ENCODE measurements around the gene SLC4A2.

The SLC4A2 gene

DNA sequence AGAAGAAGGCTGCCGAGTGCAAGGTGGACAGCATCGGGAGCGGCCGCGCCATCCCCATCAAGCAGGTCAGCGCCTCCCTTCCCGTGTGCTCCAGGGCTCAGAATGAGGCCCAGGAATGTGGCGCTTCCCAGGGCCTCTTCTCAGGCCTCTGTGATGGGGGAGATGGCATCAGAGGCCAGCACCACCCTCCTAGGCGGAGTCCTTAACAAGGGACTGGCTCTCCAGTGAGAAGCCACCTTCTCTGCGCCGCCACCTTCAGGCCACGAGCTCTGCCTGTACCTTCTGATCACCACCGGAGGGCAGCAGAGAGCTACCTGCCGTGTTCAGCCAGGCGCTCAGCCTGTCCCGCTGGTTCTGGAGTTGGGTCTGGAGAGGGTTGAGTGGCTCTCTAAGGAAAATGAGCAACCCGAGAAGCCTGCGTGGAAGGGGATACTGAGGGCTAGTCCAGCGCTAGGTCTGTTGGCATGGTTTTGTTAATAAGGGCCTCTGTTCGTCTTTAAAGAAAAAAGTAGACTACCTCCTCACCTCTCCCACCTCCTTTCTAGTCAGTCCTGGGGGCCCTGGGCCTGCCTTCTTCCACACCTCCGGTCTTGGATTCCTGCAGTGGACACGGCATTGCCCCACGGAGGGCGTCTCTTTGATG is 64.6 kb downstream of the SLC4A2 start (continued):
- TF ChIP-seq, protein P1, sequence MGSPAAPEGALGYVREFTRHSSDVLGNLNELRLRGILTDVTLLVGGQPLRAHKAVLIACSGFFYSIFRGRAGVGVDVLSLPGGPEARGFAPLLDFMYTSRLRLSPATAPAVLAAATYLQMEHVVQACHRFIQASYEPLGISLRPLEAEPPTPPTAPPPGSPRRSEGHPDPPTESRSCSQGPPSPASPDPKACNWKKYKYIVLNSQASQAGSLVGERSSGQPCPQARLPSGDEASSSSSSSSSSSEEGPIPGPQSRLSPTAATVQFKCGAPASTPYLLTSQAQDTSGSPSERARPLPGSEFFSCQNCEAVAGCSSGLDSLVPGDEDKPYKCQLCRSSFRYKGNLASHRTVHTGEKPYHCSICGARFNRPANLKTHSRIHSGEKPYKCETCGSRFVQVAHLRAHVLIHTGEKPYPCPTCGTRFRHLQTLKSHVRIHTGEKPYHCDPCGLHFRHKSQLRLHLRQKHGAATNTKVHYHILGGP (tag by site-specific recombination; IDR thresholded peaks at IDR 0.05) = no peak
- TF ChIP-seq ZNF138 (tag by site-specific recombination; IDR thresholded peaks at IDR 0.05; ENCODE audit: borderline replicate concordance) = no peak
- TF ChIP-seq SP2 (tag by site-specific recombination; IDR thresholded peaks at IDR 0.05) = no peak
- TF ChIP-seq KLF7 (tag by site-specific recombination; IDR thresholded peaks at IDR 0.05; ENCODE audit: borderline replicate concordance) = 0 out of 2 replicates have a peak, but pooled peaks have one; percentile 8
- TF ChIP-seq, protein P2, sequence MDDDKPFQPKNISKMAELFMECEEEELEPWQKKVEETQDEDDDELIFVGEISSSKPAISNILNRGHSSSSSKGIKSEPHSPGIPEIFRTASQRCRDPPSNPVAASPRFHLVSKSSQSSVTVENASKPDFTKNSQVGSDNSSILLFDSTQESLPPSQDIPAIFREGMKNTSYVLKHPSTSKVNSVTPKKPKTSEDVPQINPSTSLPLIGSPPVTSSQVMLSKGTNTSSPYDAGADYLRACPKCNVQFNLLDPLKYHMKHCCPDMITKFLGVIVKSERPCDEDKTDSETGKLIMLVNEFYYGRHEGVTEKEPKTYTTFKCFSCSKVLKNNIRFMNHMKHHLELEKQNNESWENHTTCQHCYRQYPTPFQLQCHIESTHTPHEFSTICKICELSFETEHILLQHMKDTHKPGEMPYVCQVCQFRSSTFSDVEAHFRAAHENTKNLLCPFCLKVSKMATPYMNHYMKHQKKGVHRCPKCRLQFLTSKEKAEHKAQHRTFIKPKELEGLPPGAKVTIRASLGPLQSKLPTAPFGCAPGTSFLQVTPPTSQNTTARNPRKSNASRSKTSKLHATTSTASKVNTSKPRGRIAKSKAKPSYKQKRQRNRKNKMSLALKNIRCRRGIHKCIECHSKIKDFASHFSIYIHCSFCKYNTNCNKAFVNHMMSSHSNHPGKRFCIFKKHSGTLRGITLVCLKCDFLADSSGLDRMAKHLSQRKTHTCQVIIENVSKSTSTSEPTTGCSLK (tag by site-specific recombination; IDR thresholded peaks at IDR 0.05) = no peak
- TF ChIP-seq ZNF350 (tag by site-specific recombination; IDR thresholded peaks at IDR 0.05) = no peak
- TF ChIP-seq ZNF624 (tag by site-specific recombination; IDR thresholded peaks at IDR 0.05) = no peak
- TF ChIP-seq GLI4 (tag by site-specific recombination; IDR thresholded peaks at IDR 0.05) = no peak
- TF ChIP-seq, protein P3, sequence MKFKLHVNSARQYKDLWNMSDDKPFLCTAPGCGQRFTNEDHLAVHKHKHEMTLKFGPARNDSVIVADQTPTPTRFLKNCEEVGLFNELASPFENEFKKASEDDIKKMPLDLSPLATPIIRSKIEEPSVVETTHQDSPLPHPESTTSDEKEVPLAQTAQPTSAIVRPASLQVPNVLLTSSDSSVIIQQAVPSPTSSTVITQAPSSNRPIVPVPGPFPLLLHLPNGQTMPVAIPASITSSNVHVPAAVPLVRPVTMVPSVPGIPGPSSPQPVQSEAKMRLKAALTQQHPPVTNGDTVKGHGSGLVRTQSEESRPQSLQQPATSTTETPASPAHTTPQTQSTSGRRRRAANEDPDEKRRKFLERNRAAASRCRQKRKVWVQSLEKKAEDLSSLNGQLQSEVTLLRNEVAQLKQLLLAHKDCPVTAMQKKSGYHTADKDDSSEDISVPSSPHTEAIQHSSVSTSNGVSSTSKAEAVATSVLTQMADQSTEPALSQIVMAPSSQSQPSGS (tag by site-specific recombination; IDR thresholded peaks at IDR 0.05; ENCODE audit: low read depth) = no peak
- TF ChIP-seq, protein P4, sequence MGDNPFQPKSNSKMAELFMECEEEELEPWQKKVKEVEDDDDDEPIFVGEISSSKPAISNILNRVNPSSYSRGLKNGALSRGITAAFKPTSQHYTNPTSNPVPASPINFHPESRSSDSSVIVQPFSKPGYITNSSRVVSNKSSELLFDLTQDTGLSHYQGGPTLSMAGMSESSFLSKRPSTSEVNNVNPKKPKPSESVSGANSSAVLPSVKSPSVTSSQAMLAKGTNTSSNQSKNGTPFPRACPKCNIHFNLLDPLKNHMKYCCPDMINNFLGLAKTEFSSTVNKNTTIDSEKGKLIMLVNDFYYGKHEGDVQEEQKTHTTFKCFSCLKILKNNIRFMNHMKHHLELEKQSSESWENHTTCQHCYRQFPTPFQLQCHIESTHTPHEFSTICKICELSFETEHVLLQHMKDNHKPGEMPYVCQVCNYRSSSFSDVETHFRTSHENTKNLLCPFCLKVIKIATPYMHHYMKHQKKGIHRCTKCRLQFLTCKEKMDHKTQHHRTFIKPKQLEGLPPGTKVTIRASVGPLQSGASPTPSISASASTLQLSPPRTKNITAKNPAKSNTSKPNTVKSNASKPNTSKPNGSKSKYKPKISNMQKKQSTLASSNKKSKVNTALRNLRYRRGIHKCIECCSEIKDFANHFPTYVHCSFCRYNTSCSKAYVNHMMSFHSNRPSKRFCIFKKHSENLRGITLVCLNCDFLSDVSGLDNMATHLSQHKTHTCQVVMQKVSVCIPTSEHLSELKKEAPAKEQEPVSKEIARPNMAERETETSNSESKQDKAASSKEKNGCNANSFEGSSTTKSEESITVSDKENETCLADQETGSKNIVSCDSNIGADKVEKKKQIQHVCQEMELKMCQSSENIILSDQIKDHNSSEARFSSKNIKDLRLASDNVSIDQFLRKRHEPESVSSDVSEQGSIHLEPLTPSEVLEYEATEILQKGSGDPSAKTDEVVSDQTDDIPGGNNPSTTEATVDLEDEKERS (tag by site-specific recombination; IDR thresholded peaks at IDR 0.05) = no peak
- no peak for TF ChIP-seq ZNF621 (tag by site-specific recombination; IDR thresholded peaks at IDR 0.05)
- no peak for TF ChIP-seq GLI2 (tag by site-specific recombination; IDR thresholded peaks at IDR 0.05; ENCODE audit: borderline replicate concordance, low read depth)
- no peak for TF ChIP-seq ZNF530 (tag by site-specific recombination; IDR thresholded peaks at IDR 0.05; ENCODE audit: low read depth)
- peak; percentile 96 for TF ChIP-seq ZNF600 (tag by site-specific recombination; IDR thresholded peaks at IDR 0.05)
- TF ChIP-seq SETDB1 (IDR thresholded peaks at IDR 0.05; ENCODE audit: insufficient read length, low read length) = no peak
- TF ChIP-seq, protein P5, sequence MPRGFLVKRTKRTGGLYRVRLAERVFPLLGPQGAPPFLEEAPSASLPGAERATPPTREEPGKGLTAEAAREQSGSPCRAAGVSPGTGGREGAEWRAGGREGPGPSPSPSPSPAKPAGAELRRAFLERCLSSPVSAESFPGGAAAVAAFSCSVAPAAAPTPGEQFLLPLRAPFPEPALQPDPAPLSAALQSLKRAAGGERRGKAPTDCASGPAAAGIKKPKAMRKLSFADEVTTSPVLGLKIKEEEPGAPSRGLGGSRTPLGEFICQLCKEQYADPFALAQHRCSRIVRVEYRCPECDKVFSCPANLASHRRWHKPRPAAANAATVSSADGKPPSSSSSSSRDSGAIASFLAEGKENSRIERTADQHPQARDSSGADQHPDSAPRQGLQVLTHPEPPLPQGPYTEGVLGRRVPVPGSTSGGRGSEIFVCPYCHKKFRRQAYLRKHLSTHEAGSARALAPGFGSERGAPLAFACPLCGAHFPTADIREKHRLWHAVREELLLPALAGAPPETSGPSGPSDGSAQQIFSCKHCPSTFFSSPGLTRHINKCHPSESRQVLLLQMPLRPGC (tag by site-specific recombination; IDR thresholded peaks at IDR 0.05) = no peak
- TF ChIP-seq, protein P6, sequence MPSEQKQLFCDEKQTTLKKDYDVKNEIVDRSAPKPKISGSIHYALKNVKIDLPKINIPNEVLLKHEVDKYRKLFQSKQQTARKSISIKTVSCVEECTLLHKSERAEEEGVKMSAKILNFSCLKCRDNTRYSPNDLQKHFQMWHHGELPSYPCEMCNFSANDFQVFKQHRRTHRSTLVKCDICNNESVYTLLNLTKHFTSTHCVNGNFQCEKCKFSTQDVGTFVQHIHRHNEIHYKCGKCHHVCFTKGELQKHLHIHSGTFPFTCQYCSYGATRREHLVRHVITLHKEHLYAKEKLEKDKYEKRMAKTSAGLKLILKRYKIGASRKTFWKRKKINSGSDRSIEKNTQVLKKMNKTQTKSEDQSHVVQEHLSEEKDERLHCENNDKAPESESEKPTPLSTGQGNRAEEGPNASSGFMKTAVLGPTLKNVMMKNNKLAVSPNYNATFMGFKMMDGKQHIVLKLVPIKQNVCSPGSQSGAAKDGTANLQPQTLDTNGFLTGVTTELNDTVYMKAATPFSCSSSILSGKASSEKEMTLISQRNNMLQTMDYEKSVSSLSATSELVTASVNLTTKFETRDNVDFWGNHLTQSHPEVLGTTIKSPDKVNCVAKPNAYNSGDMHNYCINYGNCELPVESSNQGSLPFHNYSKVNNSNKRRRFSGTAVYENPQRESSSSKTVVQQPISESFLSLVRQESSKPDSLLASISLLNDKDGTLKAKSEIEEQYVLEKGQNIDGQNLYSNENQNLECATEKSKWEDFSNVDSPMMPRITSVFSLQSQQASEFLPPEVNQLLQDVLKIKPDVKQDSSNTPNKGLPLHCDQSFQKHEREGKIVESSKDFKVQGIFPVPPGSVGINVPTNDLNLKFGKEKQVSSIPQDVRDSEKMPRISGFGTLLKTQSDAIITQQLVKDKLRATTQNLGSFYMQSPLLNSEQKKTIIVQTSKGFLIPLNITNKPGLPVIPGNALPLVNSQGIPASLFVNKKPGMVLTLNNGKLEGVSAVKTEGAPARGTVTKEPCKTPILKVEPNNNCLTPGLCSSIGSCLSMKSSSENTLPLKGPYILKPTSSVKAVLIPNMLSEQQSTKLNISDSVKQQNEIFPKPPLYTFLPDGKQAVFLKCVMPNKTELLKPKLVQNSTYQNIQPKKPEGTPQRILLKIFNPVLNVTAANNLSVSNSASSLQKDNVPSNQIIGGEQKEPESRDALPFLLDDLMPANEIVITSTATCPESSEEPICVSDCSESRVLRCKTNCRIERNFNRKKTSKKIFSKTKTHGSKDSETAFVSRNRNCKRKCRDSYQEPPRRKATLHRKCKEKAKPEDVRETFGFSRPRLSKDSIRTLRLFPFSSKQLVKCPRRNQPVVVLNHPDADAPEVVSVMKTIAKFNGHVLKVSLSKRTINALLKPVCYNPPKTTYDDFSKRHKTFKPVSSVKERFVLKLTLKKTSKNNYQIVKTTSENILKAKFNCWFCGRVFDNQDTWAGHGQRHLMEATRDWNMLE (tag by site-specific recombination; conservative IDR thresholded peaks at IDR 0.05; ENCODE audit: low read depth) = no peak
- TF ChIP-seq ZFHX2 (tag by site-specific recombination; conservative IDR thresholded peaks at IDR 0.05) = no peak
- peak; percentile 45; the same call in 1 of the 2 replicates for TF ChIP-seq TRIM28 (IDR thresholded peaks at IDR 0.05; ENCODE audit: borderline replicate concordance, low read length)
- TF ChIP-seq, protein P7, sequence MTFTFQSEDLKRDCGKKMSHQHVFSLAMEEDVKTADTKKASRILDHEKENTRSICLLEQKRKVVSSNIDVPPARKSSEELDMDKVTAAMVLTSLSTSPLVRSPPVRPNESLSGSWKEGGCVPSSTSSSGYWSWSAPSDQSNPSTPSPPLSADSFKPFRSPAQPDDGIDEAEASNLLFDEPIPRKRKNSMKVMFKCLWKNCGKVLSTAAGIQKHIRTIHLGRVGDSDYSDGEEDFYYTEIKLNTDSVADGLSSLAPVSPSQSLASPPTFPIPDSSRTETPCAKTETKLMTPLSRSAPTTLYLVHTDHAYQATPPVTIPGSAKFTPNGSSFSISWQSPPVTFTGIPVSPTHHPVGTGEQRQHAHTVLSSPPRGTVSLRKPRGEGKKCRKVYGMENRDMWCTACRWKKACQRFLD (tag by site-specific recombination; IDR thresholded peaks at IDR 0.05) = no peak
- no peak for TF ChIP-seq SCRT1 (tag by site-specific recombination; IDR thresholded peaks at IDR 0.05; ENCODE audit: borderline replicate concordance)
- TF ChIP-seq KLF8 (tag by site-specific recombination; IDR thresholded peaks at IDR 0.05) = peak; percentile 56
- no peak for TF ChIP-seq BCL11B (tag by site-specific recombination; IDR thresholded peaks at IDR 0.05; ENCODE audit: low read depth)
